ENCODE results near the gene CHI3L2. TPM values are rescaled to one million over a fixed set of nuclear protein-coding genes. Genes with fewer than 3 reads are reported as not detected.

The CHI3L2 gene
- total RNA-seq, 1 donor from 2014 or later, result 1.0 TPM

DNA sequence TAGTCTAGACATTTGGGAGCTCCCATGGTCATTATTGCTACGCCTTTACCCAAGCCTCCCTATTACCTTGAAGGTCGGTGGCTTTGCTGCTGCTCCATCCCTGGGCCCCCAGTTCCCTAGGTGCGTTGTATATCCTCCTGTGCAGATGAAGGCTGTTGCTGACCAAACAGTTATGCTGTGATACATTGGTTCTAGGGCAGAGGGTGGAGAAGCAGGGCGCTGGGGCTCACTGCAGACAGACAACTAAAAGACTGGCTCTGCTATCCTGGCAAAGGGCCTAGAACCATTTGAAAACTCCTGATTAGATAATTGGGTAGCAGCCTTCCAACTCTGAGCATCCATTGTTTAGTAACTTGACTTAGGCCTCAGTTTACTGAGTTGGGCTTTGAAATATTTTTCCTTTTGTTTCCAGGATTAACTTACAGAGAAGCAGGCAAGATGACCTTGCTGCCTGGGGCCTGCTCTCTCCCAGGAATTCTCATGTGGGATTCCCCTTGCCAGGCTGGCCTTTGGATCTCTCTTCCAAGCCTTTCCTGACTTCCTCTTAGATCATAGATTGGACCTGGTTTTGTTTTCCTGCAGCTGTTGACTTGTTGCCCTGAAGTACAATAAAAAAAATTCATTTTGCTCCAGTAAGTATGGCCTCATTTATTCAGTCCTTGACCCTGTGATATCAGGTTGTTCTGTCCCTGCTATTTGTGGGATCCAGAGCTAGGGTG lies 15.5 kb downstream of the CHI3L2 start:
- H3K27ac ChIP-seq (ENCODE audit: low read depth, low read length), result no peak overlapping the region
- H3K27me3 ChIP-seq (ENCODE audit: control insufficient read depth in 3 of 3, insufficient read depth in 3 of 3, low read length in 3 of 3), result no peaks in the 10 kb centered on the region
- H3K9me3 ChIP-seq (ENCODE audit: control insufficient read depth in 3 of 3, low read length in 3 of 3), result no peaks in the 10 kb centered on the region
- no peak overlapping the region for H3K9ac ChIP-seq (ENCODE audit: low read depth in 1 of 3, low read length in 3 of 3)
- H3K4me1 ChIP-seq (ENCODE audit: control insufficient read depth in 3 of 3, insufficient read depth in 3 of 3, low read length in 3 of 3), result peaks cover 0 to 4% (median 0%) of the 10 kb centered on the region in 3 donors
- no peaks in the 10 kb centered on the region for H3K36me3 ChIP-seq (ENCODE audit: control insufficient read depth in 3 of 3, insufficient read depth in 3 of 3, low read length in 3 of 3)
- H3K4me3 ChIP-seq (ENCODE audit: low read length in 3 of 3), result no peak overlapping the region

DNA sequence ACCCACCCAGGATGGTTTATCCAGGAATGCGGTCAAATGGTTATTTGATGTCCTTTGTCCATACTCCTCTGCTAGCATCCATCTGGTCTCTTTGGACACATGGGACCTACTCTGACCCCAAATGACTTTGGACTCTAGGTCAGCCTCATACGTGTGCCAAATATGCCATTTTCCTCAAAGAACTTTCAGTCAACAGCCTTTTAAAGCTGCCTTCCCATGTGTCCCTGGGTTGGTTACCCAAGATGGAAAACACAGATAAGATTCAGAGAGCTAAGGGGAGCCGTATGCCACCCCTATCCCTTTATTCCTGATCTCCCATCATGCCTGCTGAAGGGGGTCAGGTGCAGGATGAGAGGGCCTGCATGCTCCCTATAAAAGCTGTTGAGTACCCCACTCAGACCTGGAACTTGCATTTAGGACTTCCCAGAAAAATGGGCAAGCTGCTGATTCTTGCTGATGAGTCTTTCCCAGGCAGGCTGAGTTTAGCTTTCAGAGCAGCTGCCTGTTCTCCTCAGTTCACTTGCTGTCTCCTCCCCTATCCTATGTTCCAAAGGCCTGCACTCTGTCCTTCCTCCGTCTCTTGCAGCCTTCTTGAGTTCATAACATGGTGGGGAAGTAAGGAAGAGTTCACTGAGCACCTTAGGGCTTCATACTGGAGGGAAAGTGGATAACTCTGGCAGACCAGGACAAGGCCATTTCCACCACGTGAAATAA lies 19.8 kb downstream of the CHI3L2 start:
- peaks cover 0 to 4% (median 0%) of the 10 kb centered on the region in 3 donors for H3K4me1 ChIP-seq (ENCODE audit: control insufficient read depth in 3 of 3, insufficient read depth in 3 of 3, low read length in 3 of 3)
- H3K36me3 ChIP-seq (ENCODE audit: control insufficient read depth in 3 of 3, insufficient read depth in 3 of 3, low read length in 3 of 3), result no peaks in the 10 kb centered on the region
- no peak overlapping the region for H3K27ac ChIP-seq (ENCODE audit: low read depth, low read length)
- H3K9me3 ChIP-seq (ENCODE audit: control insufficient read depth in 3 of 3, low read length in 3 of 3), result no peaks in the 10 kb centered on the region
- no peak overlapping the region for H3K4me3 ChIP-seq (ENCODE audit: low read length in 3 of 3)
- no peaks in the 10 kb centered on the region for H3K27me3 ChIP-seq (ENCODE audit: control insufficient read depth in 3 of 3, insufficient read depth in 3 of 3, low read length in 3 of 3)
- no peak overlapping the region for H3K9ac ChIP-seq (ENCODE audit: low read depth in 1 of 3, low read length in 3 of 3)

DNA sequence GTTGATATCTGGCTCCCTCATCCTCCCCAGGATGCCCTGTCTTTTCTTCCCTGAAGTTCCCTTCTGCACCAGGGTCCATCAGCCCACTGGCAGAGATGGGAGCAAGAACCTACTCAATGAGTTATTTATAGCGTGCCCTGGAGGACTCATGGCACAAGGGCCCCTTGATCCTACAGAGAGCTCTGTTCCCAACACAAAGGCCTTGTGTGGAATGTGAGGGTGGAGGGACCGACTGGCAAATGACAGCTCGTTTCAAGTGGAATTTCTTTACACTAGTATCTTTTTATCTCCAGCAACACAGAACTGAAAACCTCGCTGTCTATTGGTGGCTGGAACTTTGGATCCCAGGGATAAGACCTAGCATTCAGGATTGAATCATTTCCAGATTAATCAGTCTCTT lies 22.4 kb downstream of the CHI3L2 start:
- Histone ChIP-seq H3K9me3 (ENCODE audit: control insufficient read depth in 3 of 3, low read length in 3 of 3) (no peaks in the 10 kb centered on the region), H3K36me3 (ENCODE audit: control insufficient read depth in 3 of 3, insufficient read depth in 3 of 3, low read length in 3 of 3) (no peaks in the 10 kb centered on the region), H3K4me3 (ENCODE audit: low read length in 3 of 3) (no peak overlapping the region), H3K4me1 (ENCODE audit: control insufficient read depth in 3 of 3, insufficient read depth in 3 of 3, low read length in 3 of 3) (no peaks in the 10 kb centered on the region), H3K27ac (ENCODE audit: low read depth, low read length) (no peak overlapping the region), H3K9ac (ENCODE audit: low read depth in 1 of 3, low read length in 3 of 3) (no peak overlapping the region), H3K27me3 (ENCODE audit: control insufficient read depth in 3 of 3, insufficient read depth in 3 of 3, low read length in 3 of 3) (peaks cover 0 to 3% (median 0%) of the 10 kb centered on the region in 3 donors)

DNA sequence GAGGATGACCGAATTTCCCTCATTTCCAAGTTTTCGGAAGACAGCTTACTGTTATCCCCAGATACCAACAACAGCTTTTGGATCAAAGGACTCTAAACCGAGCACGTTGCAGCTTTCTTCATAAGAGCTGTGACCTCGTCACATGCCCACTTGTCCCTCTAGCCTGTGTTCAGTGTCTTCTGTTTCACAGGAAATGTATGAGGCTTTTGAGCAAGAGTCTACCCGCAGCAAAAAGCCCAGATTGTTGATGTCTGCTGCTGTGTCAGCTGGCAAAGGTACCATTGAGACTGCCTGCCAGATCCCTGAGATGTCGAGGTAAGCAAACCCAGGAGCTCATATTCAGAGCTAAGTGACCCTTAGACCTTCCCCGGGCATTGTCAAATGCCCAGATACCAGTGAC lies 24.1 kb downstream of the CHI3L2 start:
- Histone ChIP-seq H3K4me1 (ENCODE audit: control insufficient read depth in 3 of 3, insufficient read depth in 3 of 3, low read length in 3 of 3) (no peaks in the 10 kb centered on the region), H3K9ac (ENCODE audit: low read depth in 1 of 3, low read length in 3 of 3) (no peak overlapping the region), H3K9me3 (ENCODE audit: control insufficient read depth in 3 of 3, low read length in 3 of 3) (no peaks in the 10 kb centered on the region), H3K27ac (ENCODE audit: low read depth, low read length) (no peak overlapping the region), H3K27me3 (ENCODE audit: control insufficient read depth in 3 of 3, insufficient read depth in 3 of 3, low read length in 3 of 3) (peaks cover 0 to 3% (median 0%) of the 10 kb centered on the region in 3 donors), H3K36me3 (ENCODE audit: control insufficient read depth in 3 of 3, insufficient read depth in 3 of 3, low read length in 3 of 3) (no peaks in the 10 kb centered on the region), H3K4me3 (ENCODE audit: low read length in 3 of 3) (no peak overlapping the region)

DNA sequence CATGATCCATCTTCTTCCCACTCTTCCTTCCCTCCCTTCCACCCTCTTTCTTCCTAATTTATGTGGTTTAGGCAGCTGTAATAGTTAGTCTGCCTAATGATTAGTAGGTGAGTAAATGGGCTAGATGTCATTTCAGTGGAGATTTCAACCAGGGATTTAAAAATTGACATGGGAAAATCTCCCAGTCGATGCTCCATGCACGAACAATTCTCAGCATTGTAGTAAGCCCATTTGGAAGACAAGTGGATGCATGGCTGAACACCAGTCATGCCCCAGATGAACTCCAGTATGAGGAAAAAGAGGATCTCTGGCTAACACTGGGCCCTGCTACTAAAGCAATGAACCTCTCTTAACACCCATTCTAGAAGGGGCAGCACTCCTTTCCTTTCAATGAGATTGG lies 25.3 kb downstream of the CHI3L2 start:
- Histone ChIP-seq H3K27me3 (ENCODE audit: control insufficient read depth in 3 of 3, insufficient read depth in 3 of 3, low read length in 3 of 3) (peaks cover 0 to 3% (median 0%) of the 10 kb centered on the region in 3 donors), H3K4me3 (ENCODE audit: low read length in 3 of 3) (no peak overlapping the region), H3K4me1 (ENCODE audit: control insufficient read depth in 3 of 3, insufficient read depth in 3 of 3, low read length in 3 of 3) (no peaks in the 10 kb centered on the region), H3K27ac (ENCODE audit: low read depth, low read length) (no peak overlapping the region), H3K9me3 (ENCODE audit: control insufficient read depth in 3 of 3, low read length in 3 of 3) (no peaks in the 10 kb centered on the region), H3K9ac (ENCODE audit: low read depth in 1 of 3, low read length in 3 of 3) (no peak overlapping the region), H3K36me3 (ENCODE audit: control insufficient read depth in 3 of 3, insufficient read depth in 3 of 3, low read length in 3 of 3) (no peaks in the 10 kb centered on the region)

DNA sequence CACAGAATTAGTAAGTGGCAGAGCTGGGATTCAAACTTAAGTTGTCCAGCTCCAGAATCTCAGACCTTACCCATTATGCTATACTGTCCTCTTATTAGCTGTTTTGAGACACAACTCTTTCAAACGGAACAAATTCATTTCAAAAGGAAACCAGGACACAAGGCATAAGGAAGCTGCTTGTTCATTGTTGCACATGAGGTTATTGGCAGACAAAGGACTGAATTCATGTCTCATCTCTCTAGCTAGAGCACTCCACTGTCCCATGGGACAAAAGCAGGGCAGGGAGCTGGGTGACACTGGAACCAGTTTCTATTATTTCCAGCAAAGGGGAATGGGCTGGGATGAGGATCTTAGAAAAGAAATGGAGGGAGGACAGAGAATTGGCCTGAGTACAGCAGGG lies 26.4 kb downstream of the CHI3L2 start:
- Histone ChIP-seq H3K9ac (ENCODE audit: low read depth in 1 of 3, low read length in 3 of 3) (no peak overlapping the region), H3K9me3 (ENCODE audit: control insufficient read depth in 3 of 3, low read length in 3 of 3) (no peaks in the 10 kb centered on the region), H3K36me3 (ENCODE audit: control insufficient read depth in 3 of 3, insufficient read depth in 3 of 3, low read length in 3 of 3) (no peaks in the 10 kb centered on the region)

DNA sequence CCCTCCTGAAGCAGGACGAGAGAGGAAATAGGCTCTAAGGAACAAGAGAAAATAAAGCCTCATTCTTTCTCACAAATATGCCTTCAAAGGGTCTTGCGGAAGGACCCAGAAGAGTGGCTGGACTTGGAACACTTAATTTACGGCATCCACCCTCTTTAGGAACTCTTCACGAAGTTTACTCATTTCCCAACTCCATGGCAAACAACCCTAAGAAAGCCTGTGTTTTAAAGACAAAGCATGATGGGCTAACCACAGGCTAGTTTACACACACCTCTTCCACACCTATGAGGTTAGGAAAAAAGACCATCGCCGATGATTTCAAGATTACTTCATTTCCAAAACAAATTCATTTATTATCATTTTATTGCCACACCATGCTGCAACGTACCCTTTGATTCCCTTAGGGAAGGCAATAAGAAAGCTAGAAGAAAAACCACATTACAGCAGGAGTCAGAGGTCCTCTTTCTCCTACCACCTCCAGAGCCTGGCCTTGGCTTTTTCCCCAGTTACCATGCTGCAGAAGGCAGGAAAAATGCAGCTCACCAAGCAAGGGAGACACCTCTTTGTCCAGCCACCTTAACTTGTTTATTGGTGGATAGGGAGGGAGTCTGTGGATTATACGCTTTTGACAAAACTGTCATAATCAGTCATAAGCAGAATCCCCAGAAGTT lies 29.6 kb downstream of the CHI3L2 start:
- Histone ChIP-seq H3K36me3 (ENCODE audit: control insufficient read depth in 3 of 3, insufficient read depth in 3 of 3, low read length in 3 of 3) (no peaks in the 10 kb centered on the region), H3K4me1 (ENCODE audit: control insufficient read depth in 3 of 3, insufficient read depth in 3 of 3, low read length in 3 of 3) (no peaks in the 10 kb centered on the region), H3K4me3 (ENCODE audit: low read length in 3 of 3) (no peak overlapping the region), H3K9me3 (ENCODE audit: control insufficient read depth in 3 of 3, low read length in 3 of 3) (no peaks in the 10 kb centered on the region), H3K27ac (ENCODE audit: low read depth, low read length) (no peak overlapping the region), H3K9ac (ENCODE audit: low read depth in 1 of 3, low read length in 3 of 3) (no peak overlapping the region), H3K27me3 (ENCODE audit: control insufficient read depth in 3 of 3, insufficient read depth in 3 of 3, low read length in 3 of 3) (peaks cover 0 to 3% (median 0%) of the 10 kb centered on the region in 3 donors)

More for the DNA sequence above, 26.4 kb downstream of the CHI3L2 start:
- H3K27ac ChIP-seq (ENCODE audit: low read depth, low read length), result no peak overlapping the region
- no peaks in the 10 kb centered on the region for H3K4me1 ChIP-seq (ENCODE audit: control insufficient read depth in 3 of 3, insufficient read depth in 3 of 3, low read length in 3 of 3)
- peaks cover 0 to 3% (median 0%) of the 10 kb centered on the region in 3 donors for H3K27me3 ChIP-seq (ENCODE audit: control insufficient read depth in 3 of 3, insufficient read depth in 3 of 3, low read length in 3 of 3)
- no peak overlapping the region for H3K4me3 ChIP-seq (ENCODE audit: low read length in 3 of 3)

DNA sequence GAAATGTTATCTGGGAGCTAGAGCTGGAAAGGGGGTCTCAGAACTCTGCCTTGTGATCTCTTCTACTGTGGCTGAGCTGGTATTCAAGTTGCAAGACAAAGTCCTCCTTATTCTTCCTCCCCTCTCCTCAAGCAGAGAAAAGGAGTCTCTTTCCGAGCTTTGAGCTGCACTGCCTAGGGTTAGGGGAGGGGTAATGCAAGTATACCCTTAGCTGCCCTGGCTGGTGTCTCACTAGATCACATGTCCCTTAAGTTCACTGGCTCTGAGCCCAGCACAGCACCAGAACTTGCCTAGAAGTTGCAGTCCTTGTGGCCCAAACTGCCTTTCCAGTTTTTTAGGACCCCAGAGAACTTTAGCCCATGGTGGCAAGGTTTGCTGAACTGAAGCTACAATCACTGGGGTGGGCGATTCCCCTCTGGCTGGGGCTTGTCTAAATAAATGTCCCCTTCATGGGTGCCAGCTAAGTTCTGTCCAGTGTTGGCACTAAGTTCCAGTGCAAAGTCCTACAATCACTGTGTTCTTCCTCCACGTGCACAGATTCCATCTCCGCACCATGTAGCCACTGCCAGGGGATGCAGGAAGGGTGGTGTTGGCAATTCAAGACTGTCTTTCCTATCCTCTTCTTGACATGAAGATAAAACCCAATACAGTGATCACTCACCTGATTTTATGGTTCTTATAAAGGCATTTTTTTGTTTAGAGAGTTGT lies 40.4 kb downstream of the CHI3L2 start:
- no peaks in the 10 kb centered on the region for H3K9me3 ChIP-seq (ENCODE audit: control insufficient read depth in 3 of 3, low read length in 3 of 3)
- H3K27me3 ChIP-seq (ENCODE audit: control insufficient read depth in 3 of 3, insufficient read depth in 3 of 3, low read length in 3 of 3), result peaks cover 18 to 19% (median 19%) of the 10 kb centered on the region in 3 donors
- no peaks in the 10 kb centered on the region for H3K36me3 ChIP-seq (ENCODE audit: control insufficient read depth in 3 of 3, insufficient read depth in 3 of 3, low read length in 3 of 3)
- peaks cover 0 to 6% (median 0%) of the 10 kb centered on the region in 3 donors for H3K4me1 ChIP-seq (ENCODE audit: control insufficient read depth in 3 of 3, insufficient read depth in 3 of 3, low read length in 3 of 3)
- H3K4me3 ChIP-seq (ENCODE audit: low read length in 3 of 3), result no peak overlapping the region
- no peak overlapping the region for H3K27ac ChIP-seq (ENCODE audit: low read depth, low read length)
- no peak overlapping the region for H3K9ac ChIP-seq (ENCODE audit: low read depth in 1 of 3, low read length in 3 of 3)

DNA sequence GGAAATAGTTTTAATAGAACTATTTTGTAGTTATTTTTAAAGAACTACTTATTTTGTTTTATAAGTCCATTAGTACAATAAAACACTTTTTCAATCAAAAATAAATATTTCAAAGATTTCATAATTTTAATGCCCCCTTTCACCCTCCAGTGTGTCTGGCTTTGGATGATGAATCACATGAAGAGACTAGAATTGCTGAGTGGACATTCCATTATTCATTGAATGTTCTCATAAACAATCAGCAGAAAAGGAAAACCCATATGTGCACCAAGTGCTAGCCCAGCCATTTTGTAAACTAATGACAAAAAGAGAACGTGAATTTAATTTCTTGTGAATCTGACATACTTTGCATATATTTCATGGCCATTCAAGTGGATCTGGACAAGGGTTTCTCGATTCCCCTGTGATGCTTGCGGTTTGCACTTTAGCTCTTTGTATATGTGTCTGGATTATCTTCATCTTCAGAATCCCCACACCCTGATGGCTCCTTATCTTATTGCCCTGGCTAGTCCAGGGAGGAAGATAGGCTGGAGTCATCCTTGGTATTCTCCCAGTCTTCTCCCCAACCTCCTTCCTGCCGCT lies 42.4 kb downstream of the CHI3L2 start:
- Histone ChIP-seq H3K27ac (ENCODE audit: low read depth, low read length) (no peak overlapping the region), H3K36me3 (ENCODE audit: control insufficient read depth in 3 of 3, insufficient read depth in 3 of 3, low read length in 3 of 3) (no peaks in the 10 kb centered on the region), H3K27me3 (ENCODE audit: control insufficient read depth in 3 of 3, insufficient read depth in 3 of 3, low read length in 3 of 3) (peaks cover 18 to 19% (median 19%) of the 10 kb centered on the region in 3 donors), H3K4me3 (ENCODE audit: low read length in 3 of 3) (no peak overlapping the region), H3K4me1 (ENCODE audit: control insufficient read depth in 3 of 3, insufficient read depth in 3 of 3, low read length in 3 of 3) (peaks cover 0 to 6% (median 0%) of the 10 kb centered on the region in 3 donors), H3K9me3 (ENCODE audit: control insufficient read depth in 3 of 3, low read length in 3 of 3) (no peaks in the 10 kb centered on the region), H3K9ac (ENCODE audit: low read depth in 1 of 3, low read length in 3 of 3) (no peak overlapping the region)
